Vagina (tissue), 2 donors: ENCODE data around the gene ASAP3. TPM values are rescaled to one million over a fixed set of nuclear protein-coding genes. Genes with fewer than 3 reads are reported as not detected.
"Not testable (repeated sequence)": the region's sequence is repeated elsewhere in the genome, so short reads cannot be mapped to it uniquely, and the experiment has no call there.

Experiments
- DNase-seq, 2 donors: peaks; one replicate each; pipeline ENCODE4 v3.0.0-alpha.2; 2017; ENCODE audit errors: extremely low spot score in 2 of 2
- H3K27ac ChIP-seq: fragments of 200-600 bp; sonication (generic); one replicate; pipeline ENCODE4 v1.5.1; 2019
- H3K27me3 ChIP-seq: fragments of 200-600 bp; sonication (generic); one replicate; pipeline ENCODE4 v1.5.1; 2019
- H3K36me3 ChIP-seq, 2 donors: fragments of 200-600 bp; sonication (generic); one replicate each; pipeline ENCODE4 v1.5.1; 2017 to 2019
- H3K4me1 ChIP-seq: fragments of 200-600 bp; sonication (generic); one replicate; pipeline ENCODE4 v1.5.1; 2019
- H3K4me3 ChIP-seq, 2 donors: fragments of 200-600 bp; sonication (generic); 1 replicate in 1 of 2; 2 replicates in 1 of 2; pipeline ENCODE4 v1.5.1; 2016 to 2019
- H3K9me3 ChIP-seq: fragments of 200-600 bp; sonication (generic); one replicate; pipeline ENCODE4 v1.5.1; 2019
- CTCF ChIP-seq, 3 experiments: fragments of 450-650 bp in 2 of 3; fragments of 200-600 bp in 1 of 3; sonication (generic) in 1 of 3; IDR thresholded peaks; one replicate each; pipeline ENCODE4 v1.5.1; 2017 to 2019; ENCODE audit warnings: antibody characterized with exemption in 3 of 3, mild to moderate bottlenecking in 2 of 3, moderate library complexity in 2 of 3
- POLR2A ChIP-seq, 2 donors: fragments of 450-650 bp; IDR thresholded peaks; one replicate each; pipeline ENCODE4 v1.6.1; 2017; ENCODE audit warnings: antibody characterized with exemption in 2 of 2, mild to moderate bottlenecking in 2 of 2, moderate library complexity in 2 of 2
- POLR2AphosphoS5 ChIP-seq, 2 donors: sonication (generic); formaldehyde crosslinking; IDR thresholded peaks; one replicate each; pipeline ENCODE4 v1.9.0; 2017; ENCODE audit warnings: antibody characterized with exemption in 2 of 2, mild to moderate bottlenecking in 2 of 2, low read depth in 1 of 2; ENCODE audit not compliant: insufficient read depth in 1 of 2
- intact Hi-C: fragments of 100-400 bp; cut with DNase I; formaldehyde crosslinking; loops from one replicate; pipeline ENCODE4 v1.15.1; 2023
- total RNA-seq: library from RNA; depleted of rRNA; stranded (reverse); fragments of >200 nt; gene quantifications from one replicate; pipeline ENCODE4 v1.2.3, GENCODE V29; 2016

Gene ASAP3
- total RNA-seq, 1 donor from 2014 or later = 79.1 TPM

- Histone ChIP-seq H3K4me1 (no peaks in the 10 kb centered on the region), H3K27me3 (no peaks in the 10 kb centered on the region), H3K4me3 (no peak overlapping the region), H3K27ac (no peak overlapping the region), H3K9me3 (no peaks in the 10 kb centered on the region), H3K36me3 (no peaks in the 10 kb centered on the region)
- no peak for TF ChIP-seq POLR2A (IDR thresholded peaks at IDR 0.05)
- TF ChIP-seq POLR2AphosphoS5 (IDR thresholded peaks at IDR 0.05; ENCODE audit: insufficient read depth in 1 of 2, low read depth in 1 of 2) = no peak
- no peak for TF ChIP-seq CTCF (IDR thresholded peaks at IDR 0.05)
- intact Hi-C loops = no loop called here
- DNase-seq = no peak
Measured at GRCh38 chr1:23514111-23514679, 30.2 kb upstream of the ASAP3 start.

- no peak for DNase-seq
- H3K27me3 ChIP-seq = no peaks in the 10 kb centered on the region
- no peak overlapping the region for H3K27ac ChIP-seq
- no peaks in the 10 kb centered on the region for H3K36me3 ChIP-seq
- no peak for TF ChIP-seq POLR2A (IDR thresholded peaks at IDR 0.05)
- TF ChIP-seq CTCF (IDR thresholded peaks at IDR 0.05) = no peak
- no peak for TF ChIP-seq POLR2AphosphoS5 (IDR thresholded peaks at IDR 0.05; ENCODE audit: insufficient read depth in 1 of 2, low read depth in 1 of 2)
- H3K4me1 ChIP-seq = no peaks in the 10 kb centered on the region
- no peaks in the 10 kb centered on the region for H3K9me3 ChIP-seq
- intact Hi-C loops = no loop called here
- H3K4me3 ChIP-seq = no peak overlapping the region
Measured at GRCh38 chr1:23509896-23510295, 25.9 kb upstream of the ASAP3 start.

DNA sequence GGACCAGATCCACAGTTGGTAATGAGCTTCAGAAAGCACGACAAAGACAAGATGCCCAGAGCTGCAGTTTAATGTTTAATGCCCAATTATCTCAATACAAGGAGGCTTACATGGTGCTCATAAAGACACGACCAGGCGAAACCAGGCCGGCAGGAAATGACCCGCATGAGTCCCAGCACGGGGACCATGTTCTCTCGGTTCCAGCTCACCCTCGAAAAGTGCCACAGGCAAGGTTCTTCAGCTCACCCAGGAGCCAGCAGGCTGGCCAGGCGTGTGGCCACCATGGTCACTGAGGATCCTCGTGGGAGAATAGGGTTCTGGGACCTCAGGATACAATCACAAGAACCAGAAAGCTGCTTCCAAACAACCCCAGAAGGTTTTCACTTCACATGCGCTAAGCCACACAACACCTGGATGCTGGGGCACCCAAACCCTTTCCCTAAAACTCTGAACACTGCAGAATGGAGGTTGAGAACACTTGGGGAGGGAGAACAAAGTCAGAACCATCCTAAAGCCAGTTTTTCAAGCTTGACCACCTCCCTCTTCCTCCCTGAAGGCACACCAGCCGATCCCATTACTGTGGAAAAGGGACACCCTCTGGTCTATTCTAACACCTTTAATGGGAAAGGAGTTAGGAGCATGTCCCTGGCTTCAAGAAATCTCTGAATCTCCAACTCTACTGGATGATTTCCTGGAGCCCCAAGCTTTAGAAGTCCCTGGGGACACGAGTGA lies 22.6 kb upstream of the ASAP3 start:
- Histone ChIP-seq H3K4me1 (no peaks in the 10 kb centered on the region), H3K27ac (no peak overlapping the region), H3K36me3 (no peaks in the 10 kb centered on the region), H3K9me3 (no peaks in the 10 kb centered on the region), H3K27me3 (no peaks in the 10 kb centered on the region), H3K4me3 (no peak overlapping the region)
- no peak for DNase-seq
- intact Hi-C loops = no loop called here
- no peak for TF ChIP-seq CTCF (IDR thresholded peaks at IDR 0.05)
- no peak for TF ChIP-seq POLR2A (IDR thresholded peaks at IDR 0.05)
- TF ChIP-seq POLR2AphosphoS5 (IDR thresholded peaks at IDR 0.05; ENCODE audit: insufficient read depth in 1 of 2, low read depth in 1 of 2) = no peak

GRCh38 chr1:23505851-23506250 lies 21.9 kb upstream of the ASAP3 start:
- intact Hi-C loops = no loop called here
- Histone ChIP-seq H3K4me1 (no peaks in the 10 kb centered on the region), H3K36me3 (no peaks in the 10 kb centered on the region), H3K4me3 (no peak overlapping the region), H3K27ac (no peak overlapping the region), H3K9me3 (no peaks in the 10 kb centered on the region), H3K27me3 (no peaks in the 10 kb centered on the region)
- no peak for TF ChIP-seq POLR2AphosphoS5 (IDR thresholded peaks at IDR 0.05; ENCODE audit: insufficient read depth in 1 of 2, low read depth in 1 of 2)
- TF ChIP-seq POLR2A (IDR thresholded peaks at IDR 0.05) = no peak
- no peak for TF ChIP-seq CTCF (IDR thresholded peaks at IDR 0.05)
- DNase-seq = no peak

DNA sequence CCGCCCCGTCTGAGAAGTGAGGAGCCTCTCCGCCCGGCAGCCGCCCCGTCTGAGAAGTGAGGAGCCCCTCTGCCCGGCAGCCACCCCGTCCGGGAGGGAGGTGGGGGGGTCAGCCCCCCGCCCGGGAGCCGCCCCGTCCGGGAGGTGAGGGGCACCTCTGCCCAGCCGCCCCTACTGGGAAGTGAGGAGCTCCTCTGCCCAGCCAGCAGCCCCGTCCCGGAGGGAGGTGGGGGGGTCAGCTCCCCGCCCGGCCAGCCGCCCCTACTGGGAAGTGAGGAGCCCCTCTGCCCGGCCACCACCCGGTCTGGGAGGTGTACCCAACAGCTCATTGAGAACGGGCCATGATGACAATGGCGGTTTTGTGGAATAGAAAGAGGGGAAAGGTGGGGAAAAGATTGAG lies 20.2 kb upstream of the ASAP3 start:
- H3K4me1 ChIP-seq, H3K9me3 ChIP-seq, H3K4me3 ChIP-seq, H3K36me3 ChIP-seq, intact Hi-C loops, DNase-seq, H3K27ac ChIP-seq, H3K27me3 ChIP-seq: not testable (repeated sequence)
